Epithelial cell of esophagus (primary cell): Measurements from ENCODE around the gene PCDHA7.
"Not testable (repeated sequence)": the region's sequence is repeated elsewhere in the genome, so short reads cannot be mapped to it uniquely, and the experiment has no call there.

Experiments used
- DNase-seq: peaks from one replicate; pipeline ENCODE4 v3.0.0; 2010; ENCODE audit warnings: low read depth
- H3K4me3 ChIP-seq: 2 replicates; pipeline ENCODE4 v1.5.1; 2011; ENCODE audit warnings: mild to moderate bottlenecking, low read length, control low read depth
- TF ChIP-seq, protein P1 (sequence below): IDR thresholded peaks from 2 replicates; pipeline ENCODE4 v1.5.1; 2011; ENCODE audit warnings: low read depth, mild to moderate bottlenecking, low read length, control low read depth, inconsistent platforms; ENCODE audit not compliant: insufficient read depth; ENCODE audit errors: missing control alignments

Gene PCDHA7

DNA sequence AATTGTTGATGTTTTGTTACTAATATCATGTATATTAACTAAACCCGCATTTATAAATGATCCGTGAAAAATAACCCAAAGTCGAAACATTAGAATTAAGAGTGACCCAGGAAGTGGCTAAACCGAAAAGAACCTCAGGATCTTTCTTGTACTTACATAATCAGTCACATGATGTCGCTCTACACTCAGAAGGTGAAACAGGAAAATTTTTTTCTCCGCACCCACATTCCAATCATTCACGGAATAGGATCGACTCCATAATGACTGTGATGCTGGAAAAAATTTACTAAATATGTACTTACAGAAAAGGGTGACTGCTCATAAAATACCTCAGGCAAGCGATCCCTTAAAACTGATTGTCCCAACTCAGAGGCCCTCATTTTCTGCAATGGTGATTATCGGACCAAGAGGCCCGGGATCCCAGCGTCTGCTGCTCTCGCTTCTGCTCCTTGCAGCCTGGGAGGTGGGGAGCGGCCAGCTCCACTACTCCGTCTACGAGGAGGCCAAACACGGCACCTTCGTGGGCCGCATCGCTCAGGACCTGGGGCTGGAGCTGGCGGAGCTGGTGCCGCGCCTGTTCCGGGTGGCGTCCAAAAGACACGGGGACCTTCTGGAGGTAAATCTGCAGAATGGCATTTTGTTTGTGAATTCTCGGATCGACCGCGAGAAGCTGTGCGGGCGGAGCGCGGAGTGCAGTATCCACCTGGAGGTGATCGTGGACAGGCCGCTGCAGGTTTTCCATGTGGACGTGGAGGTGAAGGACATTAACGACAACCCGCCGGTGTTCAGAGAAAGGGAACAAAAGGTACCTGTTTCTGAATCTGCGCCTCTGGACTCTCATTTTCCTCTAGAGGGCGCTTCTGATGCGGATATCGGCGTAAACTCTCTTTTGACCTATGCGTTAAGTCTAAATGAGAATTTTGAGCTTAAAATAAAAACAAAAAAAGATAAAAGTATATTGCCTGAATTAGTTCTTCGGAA lies 41.3 kb downstream of the PCDHA7 start, which contains the start of gene PCDHA12:
Gene PCDHA12, plus strand, starts transcription at position 224 of the 981 bp plus-strand sequence. Its CDS starts 165 bp downstream, at position 389.
- DNase-seq, result no peak
- TF ChIP-seq, protein P1, sequence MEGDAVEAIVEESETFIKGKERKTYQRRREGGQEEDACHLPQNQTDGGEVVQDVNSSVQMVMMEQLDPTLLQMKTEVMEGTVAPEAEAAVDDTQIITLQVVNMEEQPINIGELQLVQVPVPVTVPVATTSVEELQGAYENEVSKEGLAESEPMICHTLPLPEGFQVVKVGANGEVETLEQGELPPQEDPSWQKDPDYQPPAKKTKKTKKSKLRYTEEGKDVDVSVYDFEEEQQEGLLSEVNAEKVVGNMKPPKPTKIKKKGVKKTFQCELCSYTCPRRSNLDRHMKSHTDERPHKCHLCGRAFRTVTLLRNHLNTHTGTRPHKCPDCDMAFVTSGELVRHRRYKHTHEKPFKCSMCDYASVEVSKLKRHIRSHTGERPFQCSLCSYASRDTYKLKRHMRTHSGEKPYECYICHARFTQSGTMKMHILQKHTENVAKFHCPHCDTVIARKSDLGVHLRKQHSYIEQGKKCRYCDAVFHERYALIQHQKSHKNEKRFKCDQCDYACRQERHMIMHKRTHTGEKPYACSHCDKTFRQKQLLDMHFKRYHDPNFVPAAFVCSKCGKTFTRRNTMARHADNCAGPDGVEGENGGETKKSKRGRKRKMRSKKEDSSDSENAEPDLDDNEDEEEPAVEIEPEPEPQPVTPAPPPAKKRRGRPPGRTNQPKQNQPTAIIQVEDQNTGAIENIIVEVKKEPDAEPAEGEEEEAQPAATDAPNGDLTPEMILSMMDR, result no peak
- no peak within 1 kb of the TSS for H3K4me3 ChIP-seq

DNA sequence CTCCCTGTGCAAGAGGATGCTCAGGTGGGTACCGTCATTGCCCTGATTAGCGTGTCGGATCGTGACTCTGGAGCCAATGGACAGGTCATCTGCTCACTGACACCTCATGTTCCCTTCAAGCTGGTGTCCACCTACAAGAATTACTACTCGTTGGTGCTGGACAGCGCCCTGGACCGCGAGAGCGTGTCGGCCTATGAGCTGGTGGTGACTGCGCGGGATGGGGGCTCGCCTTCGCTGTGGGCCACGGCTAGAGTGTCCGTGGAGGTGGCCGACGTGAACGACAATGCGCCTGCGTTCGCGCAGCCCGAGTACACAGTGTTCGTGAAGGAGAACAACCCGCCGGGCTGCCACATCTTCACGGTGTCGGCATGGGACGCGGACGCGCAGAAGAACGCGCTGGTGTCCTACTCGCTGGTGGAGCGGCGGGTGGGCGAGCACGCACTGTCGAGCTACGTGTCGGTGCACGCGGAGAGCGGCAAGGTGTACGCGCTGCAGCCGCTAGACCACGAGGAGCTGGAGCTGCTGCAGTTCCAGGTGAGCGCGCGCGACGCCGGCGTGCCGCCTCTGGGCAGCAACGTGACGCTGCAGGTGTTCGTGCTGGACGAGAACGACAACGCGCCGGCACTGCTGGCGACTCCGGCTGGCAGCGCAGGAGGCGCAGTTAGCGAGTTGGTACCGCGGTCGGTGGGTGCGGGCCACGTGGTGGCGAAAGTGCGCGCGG lies 42.6 kb downstream of the PCDHA7 start:
- not testable (repeated sequence) for H3K4me3 ChIP-seq, DNase-seq

DNA sequence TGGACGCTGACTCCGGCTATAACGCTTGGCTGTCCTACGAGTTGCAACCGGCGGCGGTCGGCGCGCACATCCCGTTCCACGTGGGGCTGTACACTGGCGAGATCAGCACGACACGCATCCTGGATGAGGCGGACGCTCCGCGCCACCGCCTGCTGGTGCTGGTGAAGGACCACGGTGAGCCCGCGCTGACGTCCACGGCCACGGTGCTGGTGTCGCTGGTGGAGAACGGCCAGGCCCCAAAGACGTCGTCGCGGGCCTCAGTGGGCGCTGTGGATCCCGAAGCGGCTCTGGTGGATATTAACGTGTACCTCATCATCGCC lies 43.2 kb downstream of the PCDHA7 start:
- DNase-seq, result no peak
- TF ChIP-seq, protein P1, result no peak
- no peak overlapping the region for H3K4me3 ChIP-seq

DNA sequence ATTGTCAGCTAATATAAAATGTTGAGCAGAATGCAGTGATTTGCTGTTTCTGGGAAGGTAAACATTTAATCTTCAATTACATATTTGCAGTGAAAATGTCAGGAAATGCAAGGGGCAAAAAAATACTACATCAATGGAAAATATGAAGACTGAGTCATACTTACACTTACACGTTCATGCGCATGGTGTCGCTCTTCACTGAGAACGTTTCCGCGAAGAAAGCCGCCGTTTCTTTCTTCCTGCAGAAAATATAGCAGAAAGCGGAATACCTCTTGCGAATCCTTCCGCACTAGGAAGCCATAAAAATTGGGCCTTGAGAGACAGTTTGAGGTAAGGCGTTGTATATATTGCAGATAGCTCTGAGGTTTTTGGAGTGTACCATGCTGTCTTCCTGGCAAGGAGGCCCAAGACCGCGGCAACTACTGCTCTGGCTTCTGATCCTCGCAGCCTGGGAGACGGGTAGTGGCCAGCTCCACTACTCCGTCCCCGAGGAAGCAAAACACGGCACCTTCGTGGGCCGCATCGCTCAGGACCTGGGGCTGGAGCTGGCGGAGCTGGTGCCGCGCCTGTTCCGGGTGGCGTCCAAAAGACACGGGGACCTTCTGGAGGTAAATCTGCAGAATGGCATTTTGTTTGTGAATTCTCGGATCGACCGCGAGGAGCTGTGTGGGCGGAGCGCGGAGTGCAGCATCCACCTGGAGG lies 48.0 kb downstream of the PCDHA7 start, which contains the start of gene PCDHA13:
Gene PCDHA13, plus strand, starts transcription at position 236 of the 702 bp plus-strand sequence. Its CDS starts 145 bp downstream, at position 381.
- DNase-seq, result peak; percentile 39
- H3K4me3 ChIP-seq, result no peak within 1 kb of the TSS
- TF ChIP-seq, protein P1, result peak; percentile 22

DNA sequence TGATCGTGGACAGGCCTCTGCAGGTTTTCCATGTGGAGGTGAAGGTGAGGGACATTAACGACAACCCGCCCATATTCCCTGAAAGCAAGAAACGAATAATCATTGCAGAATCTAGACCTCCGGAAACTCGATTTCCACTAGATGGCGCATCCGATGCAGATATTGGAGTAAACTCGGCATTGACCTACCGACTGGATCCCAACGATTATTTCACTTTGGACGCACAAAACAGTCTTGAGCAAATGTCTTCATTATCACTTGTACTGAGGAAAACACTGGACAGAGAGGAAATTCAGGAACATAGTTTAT lies 48.5 kb downstream of the PCDHA7 start:
- TF ChIP-seq, protein P1, result no peak
- DNase-seq, result peak; percentile 4
- no peak overlapping the region for H3K4me3 ChIP-seq

DNA sequence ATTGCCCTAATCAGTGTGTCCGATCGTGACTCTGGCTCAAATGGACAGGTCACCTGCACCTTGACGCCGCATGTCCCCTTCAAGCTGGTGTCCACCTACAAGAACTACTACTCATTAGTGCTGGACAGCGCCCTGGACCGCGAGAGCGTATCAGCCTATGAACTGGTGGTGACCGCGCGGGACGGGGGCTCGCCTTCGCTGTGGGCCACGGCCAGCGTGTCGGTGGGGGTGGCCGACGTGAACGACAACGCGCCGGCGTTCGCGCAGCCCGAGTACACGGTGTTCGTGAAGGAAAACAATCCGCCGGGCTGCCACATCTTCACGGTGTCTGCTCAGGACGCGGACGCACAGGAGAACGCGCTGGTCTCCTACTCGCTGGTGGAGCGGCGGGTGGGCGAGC lies 49.3 kb downstream of the PCDHA7 start:
- H3K4me3 ChIP-seq, result no peak overlapping the region
- no peak for DNase-seq
- TF ChIP-seq, protein P1, result no peak
